ENCODE results near the gene SUGCT. TPM values are rescaled to one million over a fixed set of nuclear protein-coding genes. Genes with fewer than 3 reads are reported as not detected.

The SUGCT gene
- total RNA-seq, 1 donor from 2014 or later = 1.7 TPM

DNA sequence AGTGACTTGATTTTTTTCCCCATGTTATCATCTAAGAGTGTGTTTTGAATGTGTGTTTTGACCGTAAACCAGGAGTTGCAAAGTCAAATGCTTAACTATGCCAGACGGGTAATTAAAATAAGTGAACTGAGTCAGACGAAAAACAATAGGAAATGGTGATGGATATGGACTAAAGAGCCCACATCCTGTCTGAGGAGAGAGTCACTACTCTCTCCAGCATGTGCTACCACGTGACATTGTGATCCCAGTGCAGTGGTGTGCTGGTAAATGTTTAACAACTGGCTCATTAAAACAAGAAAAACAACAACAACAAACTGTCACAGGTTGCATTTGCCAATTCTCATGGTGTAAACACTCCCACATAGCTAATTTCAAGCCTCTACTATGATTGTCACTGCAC is 164.3 kb downstream of the SUGCT start:
- no peaks in the 10 kb centered on the region for H3K36me3 ChIP-seq
- TF ChIP-seq, protein P1, sequence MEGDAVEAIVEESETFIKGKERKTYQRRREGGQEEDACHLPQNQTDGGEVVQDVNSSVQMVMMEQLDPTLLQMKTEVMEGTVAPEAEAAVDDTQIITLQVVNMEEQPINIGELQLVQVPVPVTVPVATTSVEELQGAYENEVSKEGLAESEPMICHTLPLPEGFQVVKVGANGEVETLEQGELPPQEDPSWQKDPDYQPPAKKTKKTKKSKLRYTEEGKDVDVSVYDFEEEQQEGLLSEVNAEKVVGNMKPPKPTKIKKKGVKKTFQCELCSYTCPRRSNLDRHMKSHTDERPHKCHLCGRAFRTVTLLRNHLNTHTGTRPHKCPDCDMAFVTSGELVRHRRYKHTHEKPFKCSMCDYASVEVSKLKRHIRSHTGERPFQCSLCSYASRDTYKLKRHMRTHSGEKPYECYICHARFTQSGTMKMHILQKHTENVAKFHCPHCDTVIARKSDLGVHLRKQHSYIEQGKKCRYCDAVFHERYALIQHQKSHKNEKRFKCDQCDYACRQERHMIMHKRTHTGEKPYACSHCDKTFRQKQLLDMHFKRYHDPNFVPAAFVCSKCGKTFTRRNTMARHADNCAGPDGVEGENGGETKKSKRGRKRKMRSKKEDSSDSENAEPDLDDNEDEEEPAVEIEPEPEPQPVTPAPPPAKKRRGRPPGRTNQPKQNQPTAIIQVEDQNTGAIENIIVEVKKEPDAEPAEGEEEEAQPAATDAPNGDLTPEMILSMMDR (IDR thresholded peaks at IDR 0.05) = no peak
- intact Hi-C loops (cut with DNase I) = no loop called here
- ATAC-seq (no peak), DNase-seq (no peak)
- H3K27ac ChIP-seq = no peak overlapping the region
- no peak overlapping the region for H3K4me3 ChIP-seq
- no peaks in the 10 kb centered on the region for H3K27me3 ChIP-seq (ENCODE audit: low read depth)
- no peaks in the 10 kb centered on the region for H3K4me1 ChIP-seq
- H3K9me3 ChIP-seq = no peaks in the 10 kb centered on the region

GRCh38 chr7:40300146-40300670 is 165.4 kb downstream of the SUGCT start:
- no peaks in the 10 kb centered on the region for H3K27me3 ChIP-seq (ENCODE audit: low read depth)
- no peaks in the 10 kb centered on the region for H3K4me1 ChIP-seq
- H3K27ac ChIP-seq = no peak overlapping the region
- no peak overlapping the region for H3K4me3 ChIP-seq
- TF ChIP-seq, protein P1 (IDR thresholded peaks at IDR 0.05) = no peak
- H3K9me3 ChIP-seq = no peaks in the 10 kb centered on the region
- intact Hi-C loops (cut with DNase I) = no loop called here
- DNase-seq = no peak
- no peak for ATAC-seq
- H3K36me3 ChIP-seq = no peaks in the 10 kb centered on the region

DNA sequence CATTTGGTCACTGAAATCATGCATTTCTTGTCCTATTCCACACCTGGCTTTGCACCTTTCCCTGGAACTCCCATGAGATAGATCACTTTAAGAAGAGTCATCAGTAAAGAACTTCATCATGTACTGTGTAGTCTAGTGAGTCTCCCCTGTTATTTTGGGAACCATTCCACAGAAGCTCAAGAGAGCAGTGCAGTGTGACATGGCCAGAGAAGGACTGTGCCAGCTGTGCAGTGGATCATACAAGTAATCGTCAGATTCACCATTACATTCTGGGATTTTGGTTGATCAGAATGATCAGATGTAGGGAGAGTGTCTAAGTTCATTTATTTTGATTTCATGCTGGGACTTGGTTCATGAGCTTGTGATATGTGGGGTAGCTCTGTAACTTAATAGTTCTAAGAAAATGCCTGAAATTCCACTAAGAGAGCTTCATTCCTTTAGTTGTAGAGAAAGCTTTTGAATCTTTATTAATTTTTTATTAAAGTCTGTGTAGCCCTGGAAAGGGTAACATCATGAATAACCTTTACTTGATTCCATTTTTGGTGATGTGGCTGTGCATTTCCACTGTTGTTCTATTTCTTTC is 166.8 kb downstream of the SUGCT start:
- Histone ChIP-seq H3K27ac (no peak overlapping the region), H3K27me3 (ENCODE audit: low read depth) (no peaks in the 10 kb centered on the region)

GRCh38 chr7:40303996-40304395 is 169.2 kb downstream of the SUGCT start:
- TF ChIP-seq, protein P1 (IDR thresholded peaks at IDR 0.05) = no peak
- H3K4me1 ChIP-seq = no peaks in the 10 kb centered on the region
- ATAC-seq (no peak), DNase-seq (no peak)
- intact Hi-C loops (cut with DNase I) = no loop called here
- H3K4me3 ChIP-seq = no peak overlapping the region
- H3K9me3 ChIP-seq = no peaks in the 10 kb centered on the region
- H3K36me3 ChIP-seq = no peaks in the 10 kb centered on the region
- no peak overlapping the region for H3K27ac ChIP-seq
- no peaks in the 10 kb centered on the region for H3K27me3 ChIP-seq (ENCODE audit: low read depth)

More for the DNA sequence above, 166.8 kb downstream of the SUGCT start:
- no peaks in the 10 kb centered on the region for H3K9me3 ChIP-seq
- ATAC-seq = no peak
- no peak overlapping the region for H3K4me3 ChIP-seq
- intact Hi-C loops (cut with DNase I) = no loop called here
- no peaks in the 10 kb centered on the region for H3K4me1 ChIP-seq
- H3K36me3 ChIP-seq = no peaks in the 10 kb centered on the region
- no peak for DNase-seq
- TF ChIP-seq, protein P1 (IDR thresholded peaks at IDR 0.05) = no peak

- Histone ChIP-seq H3K27ac (no peak overlapping the region), H3K36me3 (no peaks in the 10 kb centered on the region), H3K4me3 (no peak overlapping the region), H3K9me3 (no peaks in the 10 kb centered on the region), H3K27me3 (ENCODE audit: low read depth) (no peaks in the 10 kb centered on the region), H3K4me1 (no peaks in the 10 kb centered on the region)
- TF ChIP-seq, protein P1 (IDR thresholded peaks at IDR 0.05) = no peak
- intact Hi-C loops (cut with DNase I) = no loop called here
- DNase-seq (no peak), ATAC-seq (no peak)
Measured at GRCh38 chr7:40305229-40305628, 170.4 kb downstream of the SUGCT start.

Data from lower lobe of right lung (tissue), 2 donors.